GM12875 (cell line): ENCODE data around the gene HERC6.

Experiments
- H3K4me3 ChIP-seq: one replicate; pipeline ENCODE4 v1.5.1; 2011; ENCODE audit warnings: low read depth, low read length, control low read depth
- CTCF ChIP-seq: IDR thresholded peaks from 2 replicates; pipeline ENCODE4 v1.5.1; 2011; ENCODE audit warnings: low read depth, mild to moderate bottlenecking, control low read depth, inconsistent platforms, low read length, moderate library complexity, borderline replicate concordance; ENCODE audit not compliant: insufficient read depth

The HERC6 gene

GRCh38 chr4:88396681-88397080 lies 18.0 kb downstream of the HERC6 start:
- no peak overlapping the region for H3K4me3 ChIP-seq
- TF ChIP-seq CTCF, result no peak

- no peak for TF ChIP-seq CTCF
- no peak overlapping the region for H3K4me3 ChIP-seq
Measured at GRCh38 chr4:88398381-88398780, 19.7 kb downstream of the HERC6 start.

- TF ChIP-seq CTCF, result no peak
- H3K4me3 ChIP-seq, result no peak overlapping the region
Measured at GRCh38 chr4:88409206-88409605, 30.6 kb downstream of the HERC6 start.

GRCh38 chr4:88409789-88410188 lies 31.1 kb downstream of the HERC6 start:
- TF ChIP-seq CTCF, result no peak
- no peak overlapping the region for H3K4me3 ChIP-seq

- no peak for TF ChIP-seq CTCF
- no peak overlapping the region for H3K4me3 ChIP-seq
Measured at GRCh38 chr4:88411491-88412096, 32.9 kb downstream of the HERC6 start.

- TF ChIP-seq CTCF, result no peak
- H3K4me3 ChIP-seq, result no peak overlapping the region
Measured at GRCh38 chr4:88413801-88414200, 35.1 kb downstream of the HERC6 start.

- TF ChIP-seq CTCF, result no peak
- no peak overlapping the region for H3K4me3 ChIP-seq
Measured at GRCh38 chr4:88414755-88415154, 36.1 kb downstream of the HERC6 start.
